Muscle layer of colon (tissue), 2 donors: ENCODE results near the gene DNAJC2.

Experiments used
- H3K27ac ChIP-seq: one replicate; pipeline ENCODE4 v1.7.0; 2013; ENCODE audit warnings: low read depth, mild to moderate bottlenecking, low read length, moderate library complexity
- H3K27me3 ChIP-seq, 2 donors: one replicate each; pipeline ENCODE4 v1.7.0; 2013; ENCODE audit warnings: low read length in 2 of 2, mild to moderate bottlenecking in 2 of 2; ENCODE audit not compliant: insufficient read depth in 2 of 2, control insufficient read depth in 1 of 2
- H3K36me3 ChIP-seq: one replicate; pipeline ENCODE4 v1.7.0; 2013; ENCODE audit warnings: mild to moderate bottlenecking, low read length; ENCODE audit not compliant: insufficient read depth
- H3K4me1 ChIP-seq: one replicate; pipeline ENCODE4 v1.7.0; 2013; ENCODE audit warnings: mild to moderate bottlenecking, low read length; ENCODE audit not compliant: insufficient read depth
- H3K4me3 ChIP-seq, 2 donors: one replicate each; pipeline ENCODE4 v1.7.0; 2013; ENCODE audit warnings: low read length in 2 of 2, low read depth in 1 of 2, mild to moderate bottlenecking in 1 of 2, moderate library complexity in 1 of 2
- H3K9ac ChIP-seq: one replicate; pipeline ENCODE4 v1.7.0; 2013; ENCODE audit warnings: low read length
- H3K9me3 ChIP-seq: one replicate; pipeline ENCODE4 v1.7.0; 2013; ENCODE audit warnings: mild to moderate bottlenecking, low read length
- donor health status: abdominal sarcoma.
- donor health status: Adenocarcinoma of cecum.

Gene DNAJC2

DNA sequence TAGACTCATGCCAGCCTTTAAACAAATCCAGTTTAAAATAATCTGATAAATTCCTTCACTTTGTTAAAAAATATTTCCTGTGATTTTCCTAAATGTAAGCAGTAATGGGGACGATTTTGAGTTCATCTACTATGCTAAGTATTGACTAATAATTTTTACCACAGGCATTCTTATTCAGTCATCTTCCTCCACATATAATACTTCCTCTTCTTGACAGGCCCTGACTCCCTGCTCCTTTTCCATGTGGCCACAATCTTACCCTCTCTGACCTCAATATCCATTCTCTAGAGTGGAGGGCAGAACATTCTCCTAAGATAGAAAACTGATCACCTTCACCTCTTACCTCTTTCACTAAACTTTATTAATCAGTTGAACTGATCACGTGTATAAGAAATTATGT, 7.8 kb downstream of the DNAJC2 start:
- Histone ChIP-seq H3K9me3 (no peaks in the 10 kb centered on the region), H3K36me3 (peaks cover 38% of the 10 kb centered on the region), H3K4me3 (no peak overlapping the region), H3K27me3 (no peaks in the 10 kb centered on the region), H3K4me1 (no peaks in the 10 kb centered on the region), H3K9ac (no peak overlapping the region), H3K27ac (no peak overlapping the region)

- Histone ChIP-seq H3K4me3 (no peak overlapping the region), H3K27me3 (no peaks in the 10 kb centered on the region), H3K36me3 (peaks cover 31% of the 10 kb centered on the region), H3K27ac (no peak overlapping the region), H3K9me3 (no peaks in the 10 kb centered on the region), H3K9ac (no peak overlapping the region), H3K4me1 (no peaks in the 10 kb centered on the region)
Observed at GRCh38 chr7:103325744-103326143, 18.8 kb downstream of the DNAJC2 start.

GRCh38 chr7:103317009-103317408, 27.6 kb downstream of the DNAJC2 start:
- Histone ChIP-seq H3K9ac (no peak overlapping the region), H3K9me3 (no peaks in the 10 kb centered on the region), H3K27me3 (no peaks in the 10 kb centered on the region), H3K4me1 (no peaks in the 10 kb centered on the region), H3K27ac (no peak overlapping the region), H3K36me3 (peaks cover 77% of the 10 kb centered on the region), H3K4me3 (no peak overlapping the region)

- Histone ChIP-seq H3K4me1 (no peaks in the 10 kb centered on the region), H3K27ac (no peak overlapping the region), H3K36me3 (peaks cover 82% of the 10 kb centered on the region), H3K9me3 (no peaks in the 10 kb centered on the region), H3K4me3 (no peak overlapping the region), H3K27me3 (no peaks in the 10 kb centered on the region), H3K9ac (no peak overlapping the region)
Observed at GRCh38 chr7:103316380-103316941, 28.1 kb downstream of the DNAJC2 start.

- Histone ChIP-seq H3K27ac (no peak overlapping the region), H3K27me3 (no peaks in the 10 kb centered on the region), H3K4me3 (no peak overlapping the region), H3K9me3 (no peaks in the 10 kb centered on the region), H3K9ac (no peak overlapping the region), H3K4me1 (no peaks in the 10 kb centered on the region), H3K36me3 (peaks cover 88% of the 10 kb centered on the region)
Observed at GRCh38 chr7:103314852-103315251, 29.7 kb downstream of the DNAJC2 start.

- Histone ChIP-seq H3K4me3 (no peak overlapping the region), H3K36me3 (peaks cover 76% of the 10 kb centered on the region), H3K9me3 (no peaks in the 10 kb centered on the region), H3K4me1 (no peaks in the 10 kb centered on the region), H3K9ac (no peak overlapping the region), H3K27me3 (no peaks in the 10 kb centered on the region), H3K27ac (no peak overlapping the region)
Observed at GRCh38 chr7:103307503-103308231, 36.9 kb downstream of the DNAJC2 start.

- Histone ChIP-seq H3K36me3 (peaks cover 61% of the 10 kb centered on the region), H3K9ac (no peak overlapping the region), H3K4me1 (peaks cover 11% of the 10 kb centered on the region), H3K9me3 (no peaks in the 10 kb centered on the region), H3K4me3 (no peak overlapping the region), H3K27ac (no peak overlapping the region), H3K27me3 (no peaks in the 10 kb centered on the region)
Observed at GRCh38 chr7:103301441-103301840, 43.1 kb downstream of the DNAJC2 start.

DNA sequence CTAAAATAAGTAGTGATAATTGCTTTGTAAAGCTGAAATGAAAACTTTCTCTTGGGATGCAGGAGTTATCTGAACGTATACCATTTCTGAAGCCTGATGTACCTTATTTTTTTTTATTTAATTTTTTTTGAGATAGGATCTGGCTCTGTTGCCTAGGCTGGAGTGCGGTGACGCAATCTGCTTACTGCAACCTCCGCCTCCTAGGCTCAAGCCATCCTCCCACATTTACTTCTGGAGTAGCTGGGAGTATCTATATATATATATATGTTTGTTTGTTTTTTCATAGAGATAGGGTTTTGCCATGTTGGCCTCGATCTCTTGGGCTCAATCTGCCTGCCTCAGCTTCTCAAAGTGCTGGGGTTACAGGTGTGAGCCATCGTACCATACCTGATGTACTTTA, 44.9 kb downstream of the DNAJC2 start:
- Histone ChIP-seq H3K27me3 (no peaks in the 10 kb centered on the region), H3K9me3 (no peaks in the 10 kb centered on the region), H3K27ac (no peak overlapping the region), H3K4me3 (no peak overlapping the region), H3K4me1 (peaks cover 11% of the 10 kb centered on the region), H3K9ac (no peak overlapping the region), H3K36me3 (peaks cover 52% of the 10 kb centered on the region)

- Histone ChIP-seq H3K36me3 (peaks cover 35% of the 10 kb centered on the region), H3K9ac (peak overlapping the region; percentile 49), H3K9me3 (no peaks in the 10 kb centered on the region), H3K4me1 (peaks cover 11% of the 10 kb centered on the region), H3K4me3 (peak overlapping the region; percentile 74 to 99), H3K27ac (peak overlapping the region; percentile 83), H3K27me3 (no peaks in the 10 kb centered on the region)
Observed at GRCh38 chr7:103297837-103298179, 46.8 kb downstream of the DNAJC2 start.

DNA sequence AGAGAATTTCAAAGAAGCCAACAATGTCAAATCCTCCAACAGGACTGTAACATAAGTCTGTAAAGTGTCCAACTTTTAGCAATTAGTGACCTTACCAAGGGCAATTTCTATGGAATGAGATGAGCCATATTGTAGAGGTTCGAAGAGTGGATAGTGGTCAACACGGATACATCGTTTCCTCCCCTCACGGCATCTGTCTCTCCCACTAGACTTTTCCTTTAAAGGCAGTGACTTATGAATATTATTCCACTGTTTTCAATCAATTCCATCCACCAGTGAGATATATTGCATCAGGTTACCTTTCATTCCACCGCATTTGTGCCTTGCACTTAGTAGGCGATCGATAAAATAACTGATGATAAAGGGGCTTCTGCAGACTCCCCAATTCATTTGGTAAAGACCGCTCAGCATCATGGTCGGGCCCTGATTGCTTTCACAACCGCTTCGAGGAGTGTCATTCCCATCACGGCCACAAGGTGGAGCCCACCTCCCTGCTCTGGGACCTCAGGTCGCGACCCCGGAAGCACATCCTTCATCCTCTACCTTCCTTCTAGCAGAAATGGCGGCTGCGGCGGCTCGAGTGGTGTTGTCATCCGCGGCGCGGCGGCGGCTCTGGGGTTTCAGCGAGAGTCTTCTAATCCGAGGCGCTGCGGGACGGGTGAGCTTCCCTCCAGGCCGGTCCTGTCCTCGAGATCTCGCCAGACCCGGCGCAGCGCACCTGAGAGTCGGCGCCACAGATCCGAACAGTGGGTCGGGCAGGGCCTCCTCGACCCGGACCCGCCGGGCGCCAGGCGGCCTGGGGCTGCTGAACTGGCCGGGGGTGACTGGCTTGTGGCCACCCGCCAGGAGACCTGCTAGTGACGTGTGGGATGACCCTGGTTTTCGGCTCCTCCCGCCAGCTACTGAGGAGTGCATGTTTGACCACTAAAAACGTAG, 47.4 kb downstream of the DNAJC2 start, which contains the start of gene PMPCB:
Gene PMPCB (plus strand): TSS at position 535 of the 936 bp plus-strand sequence. CDS start 25 bp downstream, at position 560.
- Histone ChIP-seq H3K36me3 (peaks cover 29% of the 10 kb centered on the region), H3K9ac (peak within 1 kb of the TSS; percentile 49), H3K4me3 (peak within 1 kb of the TSS; percentile 74 to 99), H3K27ac (peak within 1 kb of the TSS; percentile 83), H3K9me3 (no peaks in the 10 kb centered on the region), H3K4me1 (peaks cover 11% of the 10 kb centered on the region), H3K27me3 (no peaks in the 10 kb centered on the region)

GRCh38 chr7:103293526-103293925, 51.0 kb downstream of the DNAJC2 start:
- no peak overlapping the region for H3K9ac ChIP-seq
- H3K36me3 ChIP-seq: no peaks in the 10 kb centered on the region
- H3K4me3 ChIP-seq: no peak overlapping the region
- no peaks in the 10 kb centered on the region for H3K9me3 ChIP-seq
- H3K27me3 ChIP-seq: no peaks in the 10 kb centered on the region
- peaks cover 7% of the 10 kb centered on the region for H3K4me1 ChIP-seq
- H3K27ac ChIP-seq: no peak overlapping the region
